ENCODE measurements around the gene MAP4K2. TPM values are rescaled to one million over a fixed set of nuclear protein-coding genes. Genes with fewer than 3 reads are reported as not detected.

MAP4K2 gene
- total RNA-seq, 6 experiments from 2014 or later = 18.0 to 21.6 (median 20.9) TPM

DNA sequence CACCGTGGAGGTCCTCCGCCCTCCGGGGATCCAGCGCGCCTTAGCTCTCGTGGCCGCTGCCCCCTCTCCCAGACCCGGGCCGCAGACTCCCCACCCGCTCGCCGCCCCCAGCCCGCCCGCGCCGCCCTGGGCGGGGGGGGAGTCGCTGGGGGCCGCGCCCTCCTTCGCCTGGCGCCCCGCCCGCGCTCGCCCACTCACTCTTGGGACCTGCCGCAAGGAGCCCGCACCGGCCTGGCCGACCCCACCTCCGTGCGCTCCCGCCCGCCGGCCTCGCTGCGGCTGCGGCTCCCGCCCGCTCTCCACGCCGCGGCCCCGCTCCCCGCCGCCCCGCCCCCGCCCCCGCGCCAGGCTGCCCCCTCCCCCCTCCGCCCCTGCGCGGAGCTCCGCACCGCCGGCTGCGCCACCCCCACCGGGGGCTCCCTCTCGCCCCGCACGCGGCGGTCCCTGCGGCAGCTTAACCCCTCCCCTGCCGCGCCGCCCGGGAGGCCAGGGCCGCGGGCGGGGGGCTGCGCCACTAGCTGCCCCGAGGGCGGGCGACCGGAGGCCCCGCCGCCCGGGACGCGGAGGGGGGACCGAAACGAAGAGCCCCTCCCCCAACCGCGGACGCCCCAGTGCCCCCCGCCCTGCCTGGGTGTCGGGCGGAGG lies 58.3 kb downstream of the MAP4K2 start:
- no peak for DNase-seq
- TF ChIP-seq, protein P1, sequence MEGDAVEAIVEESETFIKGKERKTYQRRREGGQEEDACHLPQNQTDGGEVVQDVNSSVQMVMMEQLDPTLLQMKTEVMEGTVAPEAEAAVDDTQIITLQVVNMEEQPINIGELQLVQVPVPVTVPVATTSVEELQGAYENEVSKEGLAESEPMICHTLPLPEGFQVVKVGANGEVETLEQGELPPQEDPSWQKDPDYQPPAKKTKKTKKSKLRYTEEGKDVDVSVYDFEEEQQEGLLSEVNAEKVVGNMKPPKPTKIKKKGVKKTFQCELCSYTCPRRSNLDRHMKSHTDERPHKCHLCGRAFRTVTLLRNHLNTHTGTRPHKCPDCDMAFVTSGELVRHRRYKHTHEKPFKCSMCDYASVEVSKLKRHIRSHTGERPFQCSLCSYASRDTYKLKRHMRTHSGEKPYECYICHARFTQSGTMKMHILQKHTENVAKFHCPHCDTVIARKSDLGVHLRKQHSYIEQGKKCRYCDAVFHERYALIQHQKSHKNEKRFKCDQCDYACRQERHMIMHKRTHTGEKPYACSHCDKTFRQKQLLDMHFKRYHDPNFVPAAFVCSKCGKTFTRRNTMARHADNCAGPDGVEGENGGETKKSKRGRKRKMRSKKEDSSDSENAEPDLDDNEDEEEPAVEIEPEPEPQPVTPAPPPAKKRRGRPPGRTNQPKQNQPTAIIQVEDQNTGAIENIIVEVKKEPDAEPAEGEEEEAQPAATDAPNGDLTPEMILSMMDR (IDR thresholded peaks at IDR 0.05) = no peak
- H3K4me1 Mint-ChIP-seq (ENCODE audit: low read depth) = peaks cover 20% of the 10 kb centered on the region
- no peaks in the 10 kb centered on the region for H3K9me3 Mint-ChIP-seq
- H3K27me3 Mint-ChIP-seq (ENCODE audit: insufficient read depth) = peaks cover 33% of the 10 kb centered on the region
- H3K4me3 Mint-ChIP-seq = no peak overlapping the region
- H3K36me3 Mint-ChIP-seq (ENCODE audit: low read depth) = no peaks in the 10 kb centered on the region
- no peak overlapping the region for H3K27ac Mint-ChIP-seq

DNA sequence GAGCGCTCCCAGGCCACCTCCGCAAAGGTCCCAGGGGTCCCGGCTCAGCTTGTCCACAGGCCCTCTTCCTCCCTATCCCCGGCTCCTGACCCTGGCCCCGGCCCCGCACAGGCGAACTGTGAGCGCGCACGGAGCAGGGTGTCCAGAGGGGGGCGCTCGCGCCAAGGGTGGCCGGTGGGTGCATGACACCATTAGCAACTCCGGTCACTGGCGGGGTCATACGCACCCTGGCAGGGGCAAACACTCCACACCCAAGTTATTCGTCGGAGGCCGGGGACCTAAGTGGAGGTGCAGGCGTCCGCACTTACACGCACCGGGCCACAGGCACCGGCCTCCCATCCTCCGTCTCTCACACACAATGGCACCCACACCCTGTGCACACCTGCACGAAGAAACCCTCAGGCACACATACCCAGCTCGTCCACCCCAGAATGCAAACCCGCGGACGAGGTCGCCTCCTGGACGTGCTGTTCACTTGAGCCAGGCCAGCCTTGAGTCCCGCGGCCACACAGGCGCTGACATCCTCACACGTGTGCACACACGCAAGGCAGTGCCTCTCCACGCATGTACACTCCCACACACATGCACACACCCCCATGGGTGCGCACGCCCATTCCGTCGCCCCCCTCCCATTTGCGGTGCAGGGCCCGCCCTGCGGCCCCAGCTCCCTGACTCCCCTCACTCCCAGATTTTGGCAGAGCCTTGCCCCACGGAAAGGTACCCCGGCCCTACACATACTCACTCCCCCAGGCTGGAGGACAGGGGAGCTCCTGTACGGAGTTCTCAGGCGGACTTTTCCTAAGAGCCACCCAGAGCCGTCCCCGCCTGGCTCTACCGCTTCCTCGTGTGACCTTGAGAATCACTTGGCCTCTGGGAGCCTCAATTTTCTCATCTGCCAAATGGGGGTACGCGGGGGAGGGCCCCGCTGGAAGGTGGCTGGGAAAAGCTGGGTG lies 59.1 kb downstream of the MAP4K2 start, which contains the start of gene RASGRP2:
Gene RASGRP2 (minus strand): TSS at position 552 of the 953 bp plus-strand sequence. CDS start 1,276 bp downstream, outside the sequence.
- Mint-ChIP-seq H3K4me1 (ENCODE audit: low read depth) (peaks cover 20% of the 10 kb centered on the region), H3K9me3 (no peaks in the 10 kb centered on the region), H3K36me3 (ENCODE audit: low read depth) (no peaks in the 10 kb centered on the region), H3K27ac (no peak within 1 kb of the TSS), H3K4me3 (peak within 1 kb of the TSS; percentile 61), H3K27me3 (ENCODE audit: insufficient read depth) (peaks cover 39% of the 10 kb centered on the region)
- TF ChIP-seq, protein P1 (IDR thresholded peaks at IDR 0.05) = peak; percentile 68; the same call in 1 of the 2 replicates
- no peak for DNase-seq

DNA sequence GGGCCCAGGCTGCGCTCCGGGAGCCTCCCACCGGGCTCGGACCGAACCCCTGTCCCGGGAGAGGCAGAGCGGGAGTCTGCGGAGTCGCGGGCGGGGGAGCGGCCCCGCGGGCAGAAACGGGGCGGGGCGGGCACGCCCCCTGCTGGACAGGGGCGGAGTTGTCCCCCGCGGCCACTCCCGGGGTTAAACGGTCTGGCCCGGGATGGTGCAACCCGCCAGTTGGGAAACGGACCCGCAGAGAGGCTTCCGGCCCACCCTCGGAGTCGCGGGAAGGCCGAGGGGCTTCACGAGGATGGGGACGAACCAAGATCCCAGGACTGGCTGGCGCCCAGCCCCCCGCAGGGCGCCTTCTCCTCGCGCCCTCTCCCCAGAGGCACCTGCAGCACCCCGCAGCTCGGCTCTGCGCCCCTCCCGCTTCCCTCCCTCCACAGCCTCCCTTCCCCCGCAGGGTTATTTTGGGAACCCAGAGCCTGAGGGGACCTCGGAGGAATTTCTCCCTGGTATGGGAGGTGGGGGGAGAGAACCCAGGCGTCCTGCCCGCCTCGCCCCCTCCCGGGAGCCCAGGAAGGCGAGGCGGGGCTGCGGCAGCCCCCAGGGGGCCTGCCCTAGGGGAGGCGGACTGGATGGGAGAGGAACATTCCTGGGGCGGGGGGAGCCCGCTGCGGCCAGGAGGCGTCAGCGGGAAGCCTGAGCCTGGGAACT lies 60.0 kb downstream of the MAP4K2 start:
- H3K27me3 Mint-ChIP-seq (ENCODE audit: insufficient read depth) = peaks cover 39% of the 10 kb centered on the region
- DNase-seq = no peak
- no peak overlapping the region for H3K27ac Mint-ChIP-seq
- TF ChIP-seq, protein P1 (IDR thresholded peaks at IDR 0.05) = peak; percentile 94
- H3K36me3 Mint-ChIP-seq (ENCODE audit: low read depth) = no peaks in the 10 kb centered on the region
- no peaks in the 10 kb centered on the region for H3K9me3 Mint-ChIP-seq
- no peak overlapping the region for H3K4me3 Mint-ChIP-seq
- peaks cover 12% of the 10 kb centered on the region for H3K4me1 Mint-ChIP-seq (ENCODE audit: low read depth)

DNA sequence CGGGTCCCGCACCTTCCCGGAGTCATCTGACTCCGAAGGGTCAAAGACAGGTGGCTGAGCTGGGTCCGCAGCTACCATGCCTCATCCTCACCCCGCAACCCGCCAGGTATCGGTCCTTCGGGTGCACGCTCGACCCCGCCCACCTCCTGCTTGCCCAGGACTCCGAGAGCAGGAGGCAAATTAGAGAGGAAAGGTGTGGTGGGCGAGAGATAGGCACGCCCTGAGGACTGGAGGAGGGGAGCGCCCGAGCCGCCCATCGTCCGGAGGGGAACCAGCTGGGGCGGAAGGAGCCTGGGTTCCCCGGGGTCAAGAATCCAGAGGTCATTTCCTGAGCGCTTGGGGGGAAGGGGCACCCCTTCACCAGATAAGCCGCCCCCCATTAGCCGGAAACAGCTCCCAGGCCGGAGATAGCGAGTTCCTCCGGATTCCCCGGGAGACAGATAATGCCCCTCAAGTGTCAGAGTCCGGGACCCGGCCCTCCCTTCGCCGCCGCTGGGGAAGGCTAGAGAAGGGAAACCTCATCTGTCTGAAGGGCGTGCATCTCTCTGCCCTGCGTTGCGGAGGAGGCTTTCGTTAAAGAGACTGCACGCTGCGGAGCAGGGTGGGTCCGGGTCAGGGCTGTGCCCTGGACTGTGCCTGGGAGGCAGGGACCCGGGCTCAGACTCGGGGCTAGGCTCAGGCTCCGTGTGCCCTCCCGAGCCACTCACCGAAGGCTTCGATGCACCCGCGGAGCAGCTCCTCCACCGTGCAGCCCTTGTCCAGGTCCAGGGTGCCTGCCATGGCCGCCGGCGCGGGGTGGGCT lies 60.7 kb downstream of the MAP4K2 start:
- no peaks in the 10 kb centered on the region for H3K36me3 Mint-ChIP-seq (ENCODE audit: low read depth)
- peaks cover 7% of the 10 kb centered on the region for H3K4me1 Mint-ChIP-seq (ENCODE audit: low read depth)
- no peak overlapping the region for H3K27ac Mint-ChIP-seq
- TF ChIP-seq, protein P1 (IDR thresholded peaks at IDR 0.05) = no peak
- H3K9me3 Mint-ChIP-seq = no peaks in the 10 kb centered on the region
- peaks cover 43% of the 10 kb centered on the region for H3K27me3 Mint-ChIP-seq (ENCODE audit: insufficient read depth)
- DNase-seq = no peak
- H3K4me3 Mint-ChIP-seq = no peak overlapping the region

All from HFFc6 (cell line).